Hepatocyte (in vitro differentiated cells): ENCODE data around the gene GFPT2. TPM values are rescaled to one million over a fixed set of nuclear protein-coding genes. Genes with fewer than 3 reads are reported as not detected.

Experiments
- DNase-seq: peaks from one replicate; pipeline ENCODE4 v3.0.0-alpha.2; 2016; ENCODE audit warnings: low spot score
- H2AFZ ChIP-seq: fragments of 200-600 bp; sonication (generic); 2 replicates; pipeline ENCODE4 v1.6.0; 2016; ENCODE audit warnings: antibody characterized with exemption, mild to moderate bottlenecking
- H3K27ac ChIP-seq: fragments of 200-600 bp; sonication (generic); 2 replicates; pipeline ENCODE4 v1.5.1; 2016; ENCODE audit warnings: mild to moderate bottlenecking
- H3K27me3 ChIP-seq: fragments of 200-600 bp; sonication (generic); 2 replicates; pipeline ENCODE4 v1.6.1; 2016
- H3K36me3 ChIP-seq: fragments of 200-600 bp; sonication (generic); replicated peaks from 2 replicates; pipeline ENCODE4 v1.5.1; 2016; ENCODE audit warnings: low read depth; ENCODE audit not compliant: insufficient read depth
- H3K4me1 ChIP-seq: fragments of 200-600 bp; sonication (generic); 2 replicates; pipeline ENCODE4 v1.5.1; 2016; ENCODE audit warnings: mild to moderate bottlenecking, moderate library complexity; ENCODE audit not compliant: insufficient read depth
- H3K4me2 ChIP-seq: fragments of 200-600 bp; sonication (generic); 2 replicates; pipeline ENCODE4 v1.6.0; 2016
- H3K4me3 ChIP-seq: fragments of 200-600 bp; sonication (generic); 2 replicates; pipeline ENCODE4 v1.5.1; 2016; ENCODE audit warnings: mild to moderate bottlenecking
- H3K79me2 ChIP-seq: fragments of 200-600 bp; sonication (generic); 2 replicates; pipeline ENCODE4 v1.6.0; 2017; ENCODE audit warnings: mild to moderate bottlenecking
- H3K9me2 ChIP-seq: fragments of 200-600 bp; sonication (generic); replicated peaks from 2 replicates; pipeline ENCODE4 v1.6.0; 2017; ENCODE audit warnings: mild to moderate bottlenecking; ENCODE audit not compliant: insufficient read depth
- H3K9me3 ChIP-seq: fragments of 200-600 bp; sonication (generic); 2 replicates; pipeline ENCODE4 v1.5.1; 2016; ENCODE audit warnings: low read depth, mild to moderate bottlenecking
- H4K20me1 ChIP-seq: fragments of 200-600 bp; sonication (generic); 2 replicates; pipeline ENCODE4 v1.6.0; 2016; ENCODE audit warnings: mild to moderate bottlenecking; ENCODE audit not compliant: insufficient read depth, poor library complexity, severe bottlenecking
- CTCF ChIP-seq: fragments of 200-600 bp; sonication (generic); IDR thresholded peaks from 2 replicates; pipeline ENCODE4 v1.5.1; 2016; ENCODE audit warnings: antibody characterized with exemption, mild to moderate bottlenecking; ENCODE audit not compliant: poor library complexity
- EZH2 ChIP-seq: fragments of 200-600 bp; sonication (generic); IDR thresholded peaks from 2 replicates; pipeline ENCODE4 v1.6.1; 2016; ENCODE audit warnings: antibody characterized with exemption, mild to moderate bottlenecking, borderline replicate concordance
- EZH2phosphoT487 ChIP-seq: fragments of 200-600 bp; sonication (generic); IDR thresholded peaks from one replicate; pipeline ENCODE4 v1.6.1; 2018; ENCODE audit warnings: antibody characterized with exemption, mild to moderate bottlenecking, low read depth, moderate library complexity; ENCODE audit not compliant: unreplicated experiment, severe bottlenecking
- WGBS: methylation state at CpG from one replicate; pipeline ENCODE4 v1.1.6; 2016; ENCODE audit warnings: low lambda C conversion rate; ENCODE audit errors: missing lambda C conversion rate; 5-methylcytosine and 5-hydroxymethylcytosine counted together
- polyA plus RNA-seq: library from polyadenylated mRNA; unstranded; fragments of >200 nt; fragmentation: Nextera tagmentation; extraction: Ambion mirVana; gene quantifications from 2 replicates; pipeline ENCODE4 v1.2.1, GENCODE V29; 2016
- total RNA-seq: library from RNA; depleted of rRNA; stranded (reverse); fragments of >200 nt; gene quantifications from 2 replicates; pipeline ENCODE4 v1.2.3, GENCODE V29; 2014

Gene GFPT2
- total and polyA plus RNA-seq, 2 experiments from 2014 or later, result 15.9 to 44.6 TPM

GRCh38 chr5:180345781-180346180 lies 7.4 kb downstream of the GFPT2 start:
- no peak for TF ChIP-seq CTCF
- TF ChIP-seq EZH2phosphoT487, result no peak
- no peak for TF ChIP-seq EZH2
- Histone ChIP-seq H4K20me1 (no peaks in the 10 kb centered on the region), H3K36me3 (no peaks in the 10 kb centered on the region), H3K9me2 (no peaks in the 10 kb centered on the region), H3K27me3 (peaks cover 5% of the 10 kb centered on the region), H3K79me2 (no peaks in the 10 kb centered on the region), H3K4me2 (no peak overlapping the region), H3K9me3 (no peaks in the 10 kb centered on the region), H3K27ac (no peak overlapping the region), H3K4me1 (peaks cover 5% of the 10 kb centered on the region), H2AFZ (no peak overlapping the region), H3K4me3 (no peak overlapping the region)
- no peak for DNase-seq
- 98% methylated on average over 7 of the region's 8 CpGs for WGBS

- Histone ChIP-seq H3K4me1 (peaks cover 5% of the 10 kb centered on the region), H3K27me3 (no peaks in the 10 kb centered on the region), H3K9me2 (no peaks in the 10 kb centered on the region), H3K4me2 (no peak overlapping the region), H3K9me3 (no peaks in the 10 kb centered on the region), H3K79me2 (no peaks in the 10 kb centered on the region), H3K36me3 (no peaks in the 10 kb centered on the region), H2AFZ (no peak overlapping the region), H3K27ac (no peak overlapping the region), H3K4me3 (no peak overlapping the region), H4K20me1 (no peaks in the 10 kb centered on the region)
- TF ChIP-seq EZH2 (no peak), CTCF (no peak), EZH2phosphoT487 (no peak)
- 86% methylated on average over 8 of the region's 8 CpGs for WGBS
- no peak for DNase-seq
Observed at GRCh38 chr5:180345186-180345585, 8.0 kb downstream of the GFPT2 start.

- no peak overlapping the region for H3K4me3 ChIP-seq
- no peaks in the 10 kb centered on the region for H3K9me2 ChIP-seq
- H3K4me2 ChIP-seq, result no peak overlapping the region
- H4K20me1 ChIP-seq, result no peaks in the 10 kb centered on the region
- H2AFZ ChIP-seq, result no peak overlapping the region
- H3K9me3 ChIP-seq, result no peaks in the 10 kb centered on the region
- no peak overlapping the region for H3K27ac ChIP-seq
- H3K4me1 ChIP-seq, result peaks cover 5% of the 10 kb centered on the region
- TF ChIP-seq CTCF (no peak), EZH2 (no peak), EZH2phosphoT487 (no peak)
- no peaks in the 10 kb centered on the region for H3K79me2 ChIP-seq
- WGBS, result over 99% methylated on average over 7 of the region's 7 CpGs
- no peak for DNase-seq
- H3K36me3 ChIP-seq, result no peaks in the 10 kb centered on the region
- H3K27me3 ChIP-seq, result no peaks in the 10 kb centered on the region
Observed at GRCh38 chr5:180344696-180344999, 8.5 kb downstream of the GFPT2 start.
